Measurements from ENCODE around the gene SLC6A18.

DNA sequence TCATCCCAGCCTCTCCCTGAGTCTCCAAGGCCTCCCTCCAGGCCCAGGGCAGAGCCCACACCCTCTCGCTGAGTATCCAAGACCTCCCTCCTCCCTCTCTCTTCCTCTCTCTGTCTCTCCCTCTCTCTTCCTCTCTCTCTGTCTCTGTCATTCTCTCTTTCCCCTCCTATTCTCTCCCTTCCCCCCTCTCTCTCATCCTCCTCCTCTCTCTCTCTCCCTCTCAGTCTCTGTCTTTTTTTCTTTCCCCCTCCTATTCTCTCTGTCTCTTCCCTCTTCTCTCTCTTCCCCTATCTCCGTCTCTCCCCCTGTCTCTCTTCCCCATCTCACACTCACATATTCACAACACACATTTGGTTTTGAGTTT lies 15.7 kb upstream of the SLC6A18 start:
- TF ChIP-seq, protein P1, sequence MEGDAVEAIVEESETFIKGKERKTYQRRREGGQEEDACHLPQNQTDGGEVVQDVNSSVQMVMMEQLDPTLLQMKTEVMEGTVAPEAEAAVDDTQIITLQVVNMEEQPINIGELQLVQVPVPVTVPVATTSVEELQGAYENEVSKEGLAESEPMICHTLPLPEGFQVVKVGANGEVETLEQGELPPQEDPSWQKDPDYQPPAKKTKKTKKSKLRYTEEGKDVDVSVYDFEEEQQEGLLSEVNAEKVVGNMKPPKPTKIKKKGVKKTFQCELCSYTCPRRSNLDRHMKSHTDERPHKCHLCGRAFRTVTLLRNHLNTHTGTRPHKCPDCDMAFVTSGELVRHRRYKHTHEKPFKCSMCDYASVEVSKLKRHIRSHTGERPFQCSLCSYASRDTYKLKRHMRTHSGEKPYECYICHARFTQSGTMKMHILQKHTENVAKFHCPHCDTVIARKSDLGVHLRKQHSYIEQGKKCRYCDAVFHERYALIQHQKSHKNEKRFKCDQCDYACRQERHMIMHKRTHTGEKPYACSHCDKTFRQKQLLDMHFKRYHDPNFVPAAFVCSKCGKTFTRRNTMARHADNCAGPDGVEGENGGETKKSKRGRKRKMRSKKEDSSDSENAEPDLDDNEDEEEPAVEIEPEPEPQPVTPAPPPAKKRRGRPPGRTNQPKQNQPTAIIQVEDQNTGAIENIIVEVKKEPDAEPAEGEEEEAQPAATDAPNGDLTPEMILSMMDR (IDR thresholded peaks at IDR 0.05; ENCODE audit: poor library complexity), result no peak
- no peak for TF ChIP-seq EZH2 (IDR thresholded peaks at IDR 0.05; ENCODE audit: borderline replicate concordance)
- no peak for TF ChIP-seq EZH2phosphoT487 (IDR thresholded peaks at IDR 0.05; ENCODE audit: low read depth, severe bottlenecking, unreplicated experiment)

Measured in hepatocyte (in vitro differentiated cells).